ENCODE results near the gene PPM1N.

The PPM1N gene

DNA sequence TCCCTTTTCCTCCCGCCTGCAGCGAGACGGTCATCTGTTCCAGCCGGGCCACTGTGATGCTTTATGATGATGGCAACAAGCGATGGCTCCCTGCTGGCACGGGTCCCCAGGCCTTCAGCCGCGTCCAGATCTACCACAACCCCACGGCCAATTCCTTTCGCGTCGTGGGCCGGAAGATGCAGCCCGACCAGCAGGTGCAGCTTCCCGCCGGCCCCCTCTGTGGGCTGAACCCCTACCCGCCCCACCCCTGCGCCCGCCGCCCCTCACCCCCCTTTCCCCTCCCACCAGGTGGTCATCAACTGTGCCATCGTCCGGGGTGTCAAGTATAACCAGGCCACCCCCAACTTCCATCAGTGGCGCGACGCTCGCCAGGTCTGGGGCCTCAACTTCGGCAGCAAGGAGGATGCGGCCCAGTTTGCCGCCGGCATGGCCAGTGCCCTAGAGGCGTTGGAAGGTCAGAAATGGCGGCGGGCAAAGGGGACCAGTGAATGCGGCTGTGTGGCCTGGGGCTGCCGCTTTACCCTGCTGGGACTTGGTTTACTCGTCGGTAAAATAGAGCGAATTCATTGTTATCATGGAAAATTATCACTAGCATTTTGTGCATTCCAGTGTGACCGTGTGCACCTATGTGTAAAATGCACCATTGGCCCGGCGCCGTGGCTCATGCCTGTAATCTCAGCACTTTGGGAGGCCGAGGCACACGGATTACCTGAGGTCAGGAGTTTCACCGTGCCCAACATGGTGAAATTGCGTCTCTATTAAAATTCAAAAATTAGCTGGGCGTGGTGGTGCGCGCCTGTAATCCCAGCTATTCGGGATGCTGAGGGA is 19.6 kb downstream of the PPM1N start:
- DNase-seq (ENCODE audit: low read depth) = no peak
- TF ChIP-seq, protein P1, sequence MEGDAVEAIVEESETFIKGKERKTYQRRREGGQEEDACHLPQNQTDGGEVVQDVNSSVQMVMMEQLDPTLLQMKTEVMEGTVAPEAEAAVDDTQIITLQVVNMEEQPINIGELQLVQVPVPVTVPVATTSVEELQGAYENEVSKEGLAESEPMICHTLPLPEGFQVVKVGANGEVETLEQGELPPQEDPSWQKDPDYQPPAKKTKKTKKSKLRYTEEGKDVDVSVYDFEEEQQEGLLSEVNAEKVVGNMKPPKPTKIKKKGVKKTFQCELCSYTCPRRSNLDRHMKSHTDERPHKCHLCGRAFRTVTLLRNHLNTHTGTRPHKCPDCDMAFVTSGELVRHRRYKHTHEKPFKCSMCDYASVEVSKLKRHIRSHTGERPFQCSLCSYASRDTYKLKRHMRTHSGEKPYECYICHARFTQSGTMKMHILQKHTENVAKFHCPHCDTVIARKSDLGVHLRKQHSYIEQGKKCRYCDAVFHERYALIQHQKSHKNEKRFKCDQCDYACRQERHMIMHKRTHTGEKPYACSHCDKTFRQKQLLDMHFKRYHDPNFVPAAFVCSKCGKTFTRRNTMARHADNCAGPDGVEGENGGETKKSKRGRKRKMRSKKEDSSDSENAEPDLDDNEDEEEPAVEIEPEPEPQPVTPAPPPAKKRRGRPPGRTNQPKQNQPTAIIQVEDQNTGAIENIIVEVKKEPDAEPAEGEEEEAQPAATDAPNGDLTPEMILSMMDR (conservative IDR thresholded peaks at IDR 0.05; ENCODE audit: low read depth, low read length) = no peak
- no peak overlapping the region for H3K4me3 ChIP-seq (ENCODE audit: low read depth, low read length)

DNA sequence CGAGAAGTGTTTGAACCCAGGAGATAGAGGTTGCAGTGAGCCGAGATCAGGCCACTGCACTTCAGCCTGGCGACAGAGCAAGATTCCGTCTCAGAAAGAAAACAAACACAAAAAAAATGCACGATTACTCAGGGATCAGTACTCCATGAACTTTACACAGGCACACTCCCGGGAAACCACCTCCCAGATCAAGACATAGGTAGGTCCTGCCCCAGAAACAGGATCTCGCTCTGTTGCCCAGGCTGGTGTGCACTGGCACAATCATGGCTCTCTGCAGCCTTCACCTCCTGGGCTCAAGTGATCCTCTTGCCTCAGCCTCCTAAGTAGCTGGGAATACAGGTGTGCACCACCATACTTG is 20.2 kb downstream of the PPM1N start:
- DNase-seq (ENCODE audit: low read depth) = no peak
- TF ChIP-seq, protein P1 (conservative IDR thresholded peaks at IDR 0.05; ENCODE audit: low read depth, low read length) = no peak
- no peak overlapping the region for H3K4me3 ChIP-seq (ENCODE audit: low read depth, low read length)

DNA sequence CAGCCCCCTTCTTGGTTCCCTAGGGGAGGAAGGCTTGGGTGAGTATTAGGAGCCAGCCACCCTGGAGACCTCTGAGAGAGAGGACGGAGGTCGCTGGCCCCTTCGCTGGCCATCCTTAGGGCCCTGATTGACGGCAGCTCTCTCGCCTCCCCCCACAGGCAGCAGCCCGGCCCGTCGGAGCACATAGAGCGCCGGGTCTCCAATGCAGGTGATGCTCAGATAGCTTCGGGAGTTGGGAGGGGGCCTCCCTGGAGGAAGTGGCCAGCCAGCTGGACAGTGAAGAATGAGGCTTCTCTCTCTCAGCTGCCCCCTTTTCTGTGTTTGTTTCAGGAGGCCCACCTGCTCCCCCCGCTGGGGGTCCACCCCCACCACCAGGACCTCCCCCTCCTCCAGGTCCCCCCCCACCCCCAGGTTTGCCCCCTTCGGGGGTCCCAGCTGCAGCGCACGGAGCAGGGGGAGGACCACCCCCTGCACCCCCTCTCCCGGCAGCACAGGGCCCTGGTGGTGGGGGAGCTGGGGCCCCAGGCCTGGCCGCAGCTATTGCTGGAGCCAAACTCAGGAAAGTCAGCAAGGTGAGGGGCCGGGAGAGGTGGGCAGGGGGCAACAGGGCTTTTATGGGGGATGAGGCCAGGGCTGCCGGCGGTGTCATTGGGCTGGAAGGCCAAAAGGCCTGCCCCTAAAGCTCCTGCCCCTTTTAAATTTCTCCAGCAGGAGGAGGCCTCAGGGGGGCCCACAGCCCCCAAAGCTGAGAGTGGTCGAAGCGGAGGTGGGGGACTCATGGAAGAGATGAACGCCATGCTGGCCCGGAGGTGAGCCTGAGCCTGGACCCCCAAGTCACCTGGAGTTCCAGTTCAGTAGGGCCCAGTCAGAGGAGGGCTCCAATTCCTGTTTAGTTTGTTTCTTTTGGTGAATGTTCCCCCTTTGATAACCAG is 24.0 kb downstream of the PPM1N start:
- TF ChIP-seq, protein P1 (conservative IDR thresholded peaks at IDR 0.05; ENCODE audit: low read depth, low read length) = no peak
- DNase-seq (ENCODE audit: low read depth) = no peak
- H3K4me3 ChIP-seq (ENCODE audit: low read depth, low read length) = no peak overlapping the region

DNA sequence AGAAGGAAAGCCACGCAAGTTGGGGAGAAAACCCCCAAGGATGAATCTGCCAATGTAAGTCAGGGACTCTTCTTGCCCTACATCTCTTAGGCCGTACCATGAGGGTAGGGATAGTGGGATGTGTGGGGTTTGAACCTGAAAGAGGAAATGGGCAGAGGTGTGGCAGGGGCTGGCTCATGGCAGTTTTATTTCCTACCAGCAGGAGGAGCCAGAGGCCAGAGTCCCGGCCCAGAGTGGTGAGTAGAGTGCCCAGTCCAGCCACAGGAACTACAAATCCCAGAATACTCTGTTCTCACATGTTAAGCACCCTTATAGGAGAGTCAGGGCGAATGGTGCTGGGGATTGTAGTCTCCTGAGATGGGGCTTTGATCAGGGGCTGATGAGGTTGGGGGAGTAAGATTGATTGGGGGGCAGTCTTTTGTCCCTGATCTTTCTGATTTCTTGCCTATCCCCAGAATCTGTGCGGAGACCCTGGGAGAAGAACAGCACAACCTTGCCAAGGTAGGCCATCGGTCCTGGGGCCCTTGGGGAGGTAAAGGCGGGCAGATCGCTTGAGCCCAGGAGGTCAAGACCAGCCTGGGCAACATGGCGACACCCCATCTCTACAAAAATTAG is 25.5 kb downstream of the PPM1N start:
- H3K4me3 ChIP-seq (ENCODE audit: low read depth, low read length) = no peak overlapping the region
- DNase-seq (ENCODE audit: low read depth) = peak; percentile 91
- TF ChIP-seq, protein P1 (conservative IDR thresholded peaks at IDR 0.05; ENCODE audit: low read depth, low read length) = peak; percentile 90

DNA sequence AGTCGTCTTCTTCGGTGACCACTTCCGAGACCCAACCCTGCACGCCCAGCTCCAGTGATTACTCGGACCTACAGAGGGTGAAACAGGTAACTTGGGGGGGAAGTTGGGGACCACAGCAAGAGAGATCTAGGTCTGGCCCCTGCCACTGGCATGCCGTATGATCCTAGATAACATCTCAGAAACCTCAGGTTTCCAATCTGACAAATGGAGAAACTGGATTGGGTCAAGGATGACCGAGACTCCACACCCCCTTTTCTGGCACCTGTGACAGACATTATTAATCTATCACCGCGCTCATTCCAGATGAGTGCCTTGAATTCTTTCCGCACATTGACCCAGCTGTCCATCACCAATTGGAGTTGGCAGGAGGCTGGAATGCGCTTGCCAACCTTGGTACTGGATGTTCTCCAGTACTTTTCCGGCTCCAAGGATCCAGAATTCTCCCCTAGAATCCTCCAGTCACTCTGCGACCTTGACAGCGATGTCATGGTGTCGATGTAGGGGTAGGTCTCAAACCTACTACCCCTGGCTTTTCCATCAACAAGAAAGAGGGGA is 26.4 kb downstream of the PPM1N start:
- no peak overlapping the region for H3K4me3 ChIP-seq (ENCODE audit: low read depth, low read length)
- DNase-seq (ENCODE audit: low read depth) = no peak
- TF ChIP-seq, protein P1 (conservative IDR thresholded peaks at IDR 0.05; ENCODE audit: low read depth, low read length) = no peak

DNA sequence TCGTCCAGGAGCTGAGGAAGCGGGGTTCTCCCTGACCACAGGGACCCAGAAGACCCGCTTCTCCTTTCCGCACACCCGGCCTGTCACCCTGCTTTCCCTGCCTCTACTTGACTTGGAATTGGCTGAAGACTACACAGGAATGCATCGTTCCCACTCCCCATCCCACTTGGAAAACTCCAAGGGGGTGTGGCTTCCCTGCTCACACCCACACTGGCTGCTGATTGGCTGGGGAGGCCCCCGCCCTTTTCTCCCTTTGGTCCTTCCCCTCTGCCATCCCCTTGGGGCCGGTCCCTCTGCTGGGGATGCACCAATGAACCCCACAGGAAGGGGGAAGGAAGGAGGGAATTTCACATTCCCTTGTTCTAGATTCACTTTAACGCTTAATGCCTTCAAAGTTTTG is 27.9 kb downstream of the PPM1N start:
- TF ChIP-seq, protein P1 (conservative IDR thresholded peaks at IDR 0.05; ENCODE audit: low read depth, low read length) = no peak
- DNase-seq (ENCODE audit: low read depth) = peak; percentile 65
- H3K4me3 ChIP-seq (ENCODE audit: low read depth, low read length) = no peak overlapping the region
